Islet of Langerhans (tissue), 1 donor: Measurements from ENCODE around the gene CR1L.
"Not testable (repeated sequence)": the region's sequence is repeated elsewhere in the genome, so short reads cannot be mapped to it uniquely, and the experiment has no call there.

Source experiments
- FAIRE-seq: peaks from one replicate; lab custom pipeline; 2011; peaks lifted over from hg19 to GRCh38; lab: Jason Lieb, UNC

The CR1L gene

GRCh38 chr1:207644852-207645634, at the start of gene CR1L:
TSS of gene CR1L (plus strand) at chr1:207645133. CDS start at chr1:207645234, 101 bp downstream.
- FAIRE-seq = no peak

GRCh38 chr1:207603777-207604176, 41.2 kb upstream of the CR1L start:
- FAIRE-seq = no peak

- FAIRE-seq = no peak
Measured at GRCh38 chr1:207605444-207606361, 39.2 kb upstream of the CR1L start.

GRCh38 chr1:207606362-207606755, 38.6 kb upstream of the CR1L start:
- no peak for FAIRE-seq

- FAIRE-seq = no peak
Measured at GRCh38 chr1:207612762-207613161, 32.2 kb upstream of the CR1L start.

GRCh38 chr1:207619871-207620542, 24.9 kb upstream of the CR1L start:
- peak; percentile 30 for FAIRE-seq

GRCh38 chr1:207620543-207620893, 24.4 kb upstream of the CR1L start:
- FAIRE-seq = no peak

GRCh38 chr1:207625504-207626071, 19.3 kb upstream of the CR1L start:
- not testable (repeated sequence) for FAIRE-seq

- FAIRE-seq = no peak
Measured at GRCh38 chr1:207626972-207627337, 18.0 kb upstream of the CR1L start.

GRCh38 chr1:207627496-207627895, 17.4 kb upstream of the CR1L start:
- FAIRE-seq = no peak

GRCh38 chr1:207628776-207629175, 16.2 kb upstream of the CR1L start:
- FAIRE-seq = no peak

- FAIRE-seq = no peak
Measured at GRCh38 chr1:207631137-207631536, 13.8 kb upstream of the CR1L start.

GRCh38 chr1:207633226-207633625, 11.7 kb upstream of the CR1L start:
- no peak for FAIRE-seq

GRCh38 chr1:207633699-207634289, 11.1 kb upstream of the CR1L start:
- not testable (repeated sequence) for FAIRE-seq

GRCh38 chr1:207634293-207634692, 10.6 kb upstream of the CR1L start:
- FAIRE-seq = not testable (repeated sequence)

GRCh38 chr1:207635569-207636186, 9.3 kb upstream of the CR1L start:
- not testable (repeated sequence) for FAIRE-seq

- not testable (repeated sequence) for FAIRE-seq
Measured at GRCh38 chr1:207638487-207639145, 6.3 kb upstream of the CR1L start.

- not testable (repeated sequence) for FAIRE-seq
Measured at GRCh38 chr1:207639362-207639761, 5.6 kb upstream of the CR1L start.

GRCh38 chr1:207644166-207644851, 624 bp upstream of the CR1L start:
- FAIRE-seq = no peak

- no peak for FAIRE-seq
Measured at GRCh38 chr1:207645635-207646081, 725 bp downstream of the CR1L start.
